NCI-H1105 (cell line): ENCODE results near the gene ALDH1A1.

Experiments used
- DNase-seq: peaks from one replicate; lab custom pipeline; 2025; lab: John Stamatoyannopoulos, UW

Gene ALDH1A1

DNA sequence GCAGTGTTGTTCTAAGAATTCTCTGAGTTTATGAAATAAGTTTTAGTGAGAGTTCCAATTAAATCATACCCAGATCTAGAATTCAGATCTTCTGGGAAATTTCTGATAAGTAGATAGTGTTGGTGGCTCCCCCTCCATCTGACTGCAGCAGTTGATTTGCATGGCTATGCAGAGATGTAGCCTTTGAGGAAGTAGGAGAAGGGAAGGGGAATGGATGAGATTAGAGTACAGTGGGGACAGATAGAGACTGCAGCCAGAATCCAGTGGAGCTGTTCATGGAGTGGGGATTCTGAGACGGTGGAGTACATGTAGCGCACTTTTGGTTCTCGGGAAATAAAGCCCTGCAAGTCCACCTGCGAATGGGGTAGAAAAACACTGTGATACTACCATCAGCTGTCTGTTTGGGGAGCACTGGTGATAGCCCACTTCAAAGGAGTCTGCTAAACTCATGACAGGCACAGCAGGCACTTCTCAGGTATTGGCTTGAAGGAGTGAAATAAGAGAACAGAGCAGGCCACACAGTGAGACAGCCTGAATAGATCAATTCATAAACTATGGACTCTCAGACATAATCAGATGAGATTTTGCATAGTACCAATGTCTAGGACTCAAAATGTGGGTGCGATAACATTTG lies 96.8 kb downstream of the ALDH1A1 start:
- DNase-seq: no peak

DNA sequence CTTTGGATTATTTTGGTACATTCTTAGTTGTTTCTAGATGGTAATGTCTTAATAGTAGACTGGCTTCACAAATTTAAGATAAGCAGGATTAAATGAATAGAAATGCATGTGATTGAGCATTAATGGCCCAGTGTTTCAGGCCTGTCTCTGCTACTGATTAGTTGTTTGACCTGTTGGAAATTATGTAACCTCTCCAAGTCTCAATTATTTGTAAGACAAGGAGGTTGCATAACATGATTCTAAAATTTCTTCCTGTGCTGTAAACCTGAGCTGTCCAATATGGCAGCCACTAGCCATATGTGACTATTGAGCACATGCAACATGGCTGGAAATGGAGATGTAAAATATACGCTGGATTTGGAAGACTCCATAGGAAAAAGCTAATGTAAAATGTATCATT lies 97.5 kb downstream of the ALDH1A1 start:
- no peak for DNase-seq
